Stomach (tissue), 4 donors: ENCODE results near the gene PLD5.

Experiments
- EP300 ChIP-seq: sonication (generic); formaldehyde crosslinking; IDR thresholded peaks from one replicate; pipeline ENCODE4 v1.6.1; 2017; ENCODE audit warnings: antibody characterized with exemption
- POLR2A ChIP-seq, 4 donors: fragments of 450-650 bp; IDR thresholded peaks; one replicate each; pipeline ENCODE4 v1.6.1; 2016; ENCODE audit warnings: antibody characterized with exemption in 4 of 4, control low read depth in 2 of 4, mild to moderate bottlenecking in 1 of 4, moderate library complexity in 1 of 4
- TF ChIP-seq, protein P1 (sequence below), 7 experiments: fragments of 450-650 bp in 4 of 7; fragments of 200-600 bp in 3 of 7; sonication (generic) in 3 of 7; IDR thresholded peaks; one replicate each; pipeline ENCODE4 v1.5.1; 2016 to 2019; ENCODE audit warnings: antibody characterized with exemption in 7 of 7, control low read depth in 2 of 7, mild to moderate bottlenecking in 1 of 7

DNA sequence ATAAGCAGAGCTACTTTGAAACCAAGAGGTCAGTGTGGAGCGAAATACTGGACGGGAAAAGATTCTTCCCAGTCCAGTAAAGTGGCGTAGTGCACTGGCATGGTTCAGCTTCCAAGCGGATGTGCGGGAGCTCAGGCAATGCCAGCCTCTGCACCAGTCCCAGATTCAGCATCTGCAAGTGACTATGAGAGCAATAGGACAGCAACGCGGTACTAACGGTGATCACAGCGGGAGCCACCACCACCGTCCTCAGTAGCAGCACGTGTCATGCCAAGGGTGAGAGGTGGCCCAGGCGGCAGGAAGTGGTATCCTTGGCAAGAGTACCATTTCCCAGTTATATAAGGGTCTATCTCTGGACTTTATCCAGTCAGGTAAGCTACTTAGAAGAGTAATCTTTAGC is 17.8 kb downstream of the PLD5 start:
- TF ChIP-seq POLR2A (IDR thresholded peaks at IDR 0.05) (no peak), EP300 (no peak)
- TF ChIP-seq, protein P1, sequence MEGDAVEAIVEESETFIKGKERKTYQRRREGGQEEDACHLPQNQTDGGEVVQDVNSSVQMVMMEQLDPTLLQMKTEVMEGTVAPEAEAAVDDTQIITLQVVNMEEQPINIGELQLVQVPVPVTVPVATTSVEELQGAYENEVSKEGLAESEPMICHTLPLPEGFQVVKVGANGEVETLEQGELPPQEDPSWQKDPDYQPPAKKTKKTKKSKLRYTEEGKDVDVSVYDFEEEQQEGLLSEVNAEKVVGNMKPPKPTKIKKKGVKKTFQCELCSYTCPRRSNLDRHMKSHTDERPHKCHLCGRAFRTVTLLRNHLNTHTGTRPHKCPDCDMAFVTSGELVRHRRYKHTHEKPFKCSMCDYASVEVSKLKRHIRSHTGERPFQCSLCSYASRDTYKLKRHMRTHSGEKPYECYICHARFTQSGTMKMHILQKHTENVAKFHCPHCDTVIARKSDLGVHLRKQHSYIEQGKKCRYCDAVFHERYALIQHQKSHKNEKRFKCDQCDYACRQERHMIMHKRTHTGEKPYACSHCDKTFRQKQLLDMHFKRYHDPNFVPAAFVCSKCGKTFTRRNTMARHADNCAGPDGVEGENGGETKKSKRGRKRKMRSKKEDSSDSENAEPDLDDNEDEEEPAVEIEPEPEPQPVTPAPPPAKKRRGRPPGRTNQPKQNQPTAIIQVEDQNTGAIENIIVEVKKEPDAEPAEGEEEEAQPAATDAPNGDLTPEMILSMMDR (IDR thresholded peaks at IDR 0.05), result no peak
